DMS 273 treated with DMSO at 0.1 percent for 48 hours (cell line): ENCODE measurements around the gene AGAP3.
A peak's percentile ranks its signal among the peaks of the same experiment; 100 is the strongest.

Experiments
- DNase-seq: peaks from one replicate; lab custom pipeline; 2025; lab: John Stamatoyannopoulos, UW

AGAP3 gene

DNA sequence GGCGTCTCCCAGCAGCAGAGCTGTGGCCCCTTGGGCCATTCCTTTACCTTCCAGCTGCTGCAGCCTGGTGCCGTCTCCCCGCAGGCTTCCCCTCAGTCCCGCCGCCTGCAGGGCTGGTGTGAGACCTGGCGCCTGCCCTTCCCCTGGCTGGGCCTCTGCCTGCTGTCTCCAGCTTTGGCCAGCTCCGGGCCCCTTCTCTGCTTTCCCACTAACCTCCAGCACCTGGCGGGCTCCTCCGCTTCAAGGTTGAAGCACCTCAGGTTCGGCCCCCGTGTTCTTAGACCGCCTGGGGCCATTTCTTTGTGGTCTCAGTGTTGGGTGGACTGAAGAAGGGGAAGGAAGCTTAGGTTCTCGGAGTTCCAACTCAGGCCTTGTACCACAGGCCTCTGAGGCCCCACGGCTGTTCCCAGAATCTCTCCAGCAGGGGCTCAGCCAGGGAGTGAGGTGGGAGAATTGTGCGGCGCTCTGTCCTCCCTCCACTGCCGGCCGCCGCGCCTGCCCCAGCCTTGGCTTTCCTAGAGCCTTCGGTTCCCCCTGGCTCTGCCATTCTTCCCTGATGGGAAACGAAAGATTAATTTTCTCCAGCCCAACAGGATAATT, 50.9 kb downstream of the AGAP3 start:
- no peak for DNase-seq

DNA sequence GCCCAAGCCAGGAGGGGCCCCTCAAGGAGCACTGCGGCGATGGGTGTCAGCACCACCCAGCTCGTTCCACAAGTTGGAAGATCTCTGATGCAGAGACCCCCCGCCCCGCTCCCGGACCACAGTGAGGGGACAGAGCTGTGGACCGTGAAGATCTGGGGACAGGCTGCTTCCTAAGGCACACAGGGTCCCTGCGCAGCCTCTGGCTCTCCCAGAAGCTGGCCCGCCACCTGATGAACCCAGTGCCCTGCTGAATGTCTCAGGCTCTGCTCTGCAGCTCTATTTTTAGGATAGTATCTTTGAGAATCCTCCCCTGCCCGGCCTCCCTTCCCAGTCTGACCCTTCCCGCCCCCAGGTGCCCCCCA, 51.5 kb downstream of the AGAP3 start:
- no peak for DNase-seq

DNA sequence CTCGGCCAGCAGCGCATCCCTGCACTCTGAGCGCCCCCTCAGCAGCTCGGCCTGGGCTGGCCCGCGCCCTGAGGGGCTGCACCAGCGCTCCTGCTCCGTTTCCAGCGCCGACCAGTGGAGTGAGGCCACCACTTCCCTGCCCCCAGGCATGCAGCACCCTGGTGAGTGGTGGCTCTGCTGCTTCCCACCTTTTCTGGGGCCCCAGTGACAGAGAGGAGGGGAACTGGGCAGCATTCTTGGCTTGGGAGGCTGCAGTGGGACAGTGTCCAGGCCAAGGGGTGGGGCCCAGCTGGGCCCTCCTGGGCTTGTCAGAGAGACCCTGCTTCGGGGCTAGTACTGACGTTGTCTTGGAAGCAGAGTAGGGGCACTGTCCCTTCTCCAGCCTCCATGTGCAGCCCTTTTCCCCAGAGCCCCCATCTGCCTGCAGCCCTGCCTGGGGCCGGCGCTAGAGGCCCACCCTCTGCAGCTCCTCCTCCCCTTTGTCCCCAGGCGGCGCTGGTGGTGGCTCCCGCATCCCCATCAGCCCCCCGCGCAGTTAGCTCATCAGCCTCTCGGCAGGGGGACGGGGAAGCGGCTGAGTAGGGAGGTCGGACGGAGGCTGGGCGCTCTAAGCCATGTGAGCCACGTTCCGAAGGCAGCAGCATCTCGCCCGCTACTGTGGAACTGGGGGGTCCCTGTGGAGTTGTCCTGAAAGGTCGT, 52.0 kb downstream of the AGAP3 start:
- DNase-seq: no peak

DNA sequence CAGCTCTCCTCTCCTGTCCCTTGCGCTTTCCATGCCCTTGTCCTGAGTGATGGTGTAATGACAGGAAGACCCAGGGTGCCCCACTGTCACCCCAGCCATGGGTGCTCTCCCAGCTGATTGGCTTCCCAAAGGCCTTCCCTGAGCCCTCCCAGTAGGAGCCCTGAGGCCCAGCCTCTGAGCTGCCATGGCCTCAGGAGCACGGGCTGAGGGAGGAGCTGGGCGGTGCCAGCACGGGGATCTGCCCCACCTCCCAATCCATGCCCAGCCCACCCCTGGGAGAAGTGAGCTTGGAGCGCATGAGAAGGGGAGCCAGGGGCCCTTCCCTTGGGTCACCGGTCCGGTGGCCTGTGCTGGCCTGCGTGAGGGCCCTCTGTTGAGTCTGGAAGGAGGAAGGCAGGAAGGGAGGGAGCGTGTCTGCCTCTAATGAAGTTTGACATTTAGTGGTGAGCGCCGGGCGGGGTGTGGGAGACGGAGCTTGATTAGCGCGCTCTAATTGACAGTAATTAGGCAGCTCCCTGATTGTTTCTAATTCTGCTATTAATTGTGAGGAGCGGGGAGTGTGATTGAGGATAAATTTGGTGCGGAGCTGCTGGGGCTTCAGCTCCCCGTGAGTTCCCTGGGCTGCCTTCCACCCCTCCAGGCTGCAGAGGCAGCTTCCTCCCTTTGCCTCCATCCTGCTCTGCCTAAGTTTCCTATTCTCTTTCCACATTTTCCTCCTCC, 53.0 kb downstream of the AGAP3 start:
- DNase-seq: no peak

DNA sequence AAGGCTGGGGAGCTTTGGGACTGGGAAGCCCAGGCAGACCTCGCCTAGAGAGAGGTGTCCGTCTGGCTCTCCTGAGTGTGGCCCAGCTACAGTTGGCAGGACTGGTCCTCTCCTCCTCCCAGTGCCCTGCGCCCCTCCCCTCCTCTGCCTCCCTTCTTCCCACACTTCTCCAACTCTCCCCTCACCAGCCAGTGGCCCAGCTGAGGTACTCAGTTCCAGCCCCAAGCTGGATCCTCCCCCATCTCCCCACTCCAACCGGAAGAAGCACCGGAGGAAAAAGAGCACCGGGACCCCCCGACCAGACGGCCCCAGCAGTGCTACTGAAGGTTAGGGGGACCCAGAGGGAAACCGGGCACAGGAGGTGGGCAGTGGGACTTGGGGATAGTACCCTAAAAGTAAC, 53.5 kb downstream of the AGAP3 start:
- DNase-seq: no peak

DNA sequence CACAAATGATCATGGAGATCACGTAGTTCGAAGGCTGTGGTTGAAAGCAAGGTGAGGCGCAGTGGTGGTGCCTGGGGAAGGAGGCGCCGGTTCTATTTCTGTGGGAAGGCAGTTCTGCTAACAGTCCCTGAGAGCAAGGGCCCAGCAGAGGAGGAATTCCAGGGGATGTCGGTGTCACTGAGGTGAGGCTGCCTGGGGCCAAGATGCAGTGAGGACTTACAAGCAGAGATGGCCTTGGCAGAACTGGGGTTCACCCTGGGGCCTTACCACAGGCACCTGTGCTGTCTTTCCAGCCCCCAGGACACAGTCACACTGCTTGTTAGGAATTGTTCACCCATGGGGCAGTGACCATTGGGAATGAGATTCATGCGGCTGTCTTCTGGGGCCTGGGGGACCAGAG, 54.6 kb downstream of the AGAP3 start:
- DNase-seq: no peak

DNA sequence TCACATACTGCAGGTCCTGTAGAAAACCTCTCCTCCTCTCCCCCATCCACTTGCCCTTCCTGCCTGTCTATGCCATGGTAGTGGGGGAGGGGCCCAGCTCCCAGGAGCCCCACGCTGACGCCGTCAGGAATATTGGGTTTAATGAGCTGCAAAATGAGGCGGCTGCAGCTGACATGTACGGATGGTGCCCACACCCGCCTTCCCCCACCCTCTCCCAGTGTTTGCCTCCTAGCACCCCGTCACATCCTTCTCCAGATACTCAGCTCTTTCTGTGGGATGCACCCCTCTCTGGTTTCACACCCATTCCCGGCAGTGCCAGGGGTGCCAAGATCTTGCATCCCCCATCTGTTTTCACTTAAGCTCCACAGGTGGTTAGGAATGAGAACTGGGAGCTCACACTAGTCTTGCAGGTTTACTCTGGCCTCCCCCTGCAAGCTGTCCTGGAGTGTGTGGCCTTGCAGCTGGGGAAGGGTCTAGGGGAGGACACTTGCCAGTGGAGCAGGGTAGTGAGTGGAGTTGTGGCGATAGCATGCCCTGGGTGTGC, 55.1 kb downstream of the AGAP3 start:
- DNase-seq: peak; percentile 94

DNA sequence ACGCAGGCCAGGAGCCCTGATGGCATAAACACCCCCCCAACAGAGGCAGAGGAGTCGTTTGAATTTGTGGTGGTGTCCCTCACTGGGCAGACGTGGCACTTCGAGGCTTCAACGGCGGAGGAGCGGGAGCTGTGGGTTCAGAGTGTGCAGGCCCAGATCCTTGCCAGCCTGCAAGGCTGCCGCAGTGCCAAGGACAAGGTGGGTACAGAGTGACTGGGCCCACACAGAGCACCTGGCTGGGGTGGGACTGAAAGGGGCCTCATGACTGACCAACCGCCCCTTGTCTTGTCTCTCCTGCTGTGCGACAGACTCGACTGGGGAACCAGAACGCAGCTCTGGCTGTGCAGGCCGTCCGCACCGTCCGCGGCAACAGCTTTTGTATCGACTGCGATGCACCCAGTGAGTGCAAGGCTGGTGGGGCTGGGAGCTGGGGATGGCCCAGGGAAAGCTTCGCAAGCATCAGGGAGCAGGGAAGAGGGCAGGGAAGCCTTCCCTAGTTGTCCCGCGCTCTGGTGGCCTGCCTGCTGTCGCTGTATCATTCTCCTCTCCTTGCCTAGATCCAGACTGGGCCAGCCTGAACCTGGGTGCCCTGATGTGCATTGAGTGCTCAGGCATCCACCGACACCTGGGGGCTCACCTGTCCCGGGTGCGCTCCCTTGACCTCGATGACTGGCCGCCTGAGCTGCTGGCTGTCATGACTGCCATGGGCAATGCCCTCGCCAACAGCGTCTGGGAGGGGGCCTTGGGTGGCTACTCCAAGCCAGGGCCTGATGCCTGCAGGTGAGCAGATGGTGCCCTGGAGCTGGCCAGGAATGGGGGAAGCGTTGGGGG, 55.8 kb downstream of the AGAP3 start:
- DNase-seq: peak; percentile 47

DNA sequence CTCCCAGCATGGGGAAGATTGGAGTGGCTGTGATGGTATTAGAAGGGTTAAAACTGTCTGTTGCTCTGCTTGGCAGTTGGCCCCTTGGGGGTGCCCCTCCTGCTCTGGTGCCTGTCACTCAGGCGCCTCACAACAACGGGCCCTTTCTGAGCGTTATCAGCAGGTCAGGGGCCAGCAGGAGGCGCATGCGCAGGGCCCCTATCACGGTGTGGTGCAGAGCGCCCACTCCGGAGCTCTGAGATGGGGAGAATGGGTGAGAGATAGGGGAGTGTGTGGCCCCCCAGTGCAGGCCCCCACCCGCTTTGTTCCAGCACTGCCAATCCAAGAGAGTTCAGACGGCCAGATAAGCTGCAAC, 56.4 kb downstream of the AGAP3 start:
- peak; percentile 49 for DNase-seq

DNA sequence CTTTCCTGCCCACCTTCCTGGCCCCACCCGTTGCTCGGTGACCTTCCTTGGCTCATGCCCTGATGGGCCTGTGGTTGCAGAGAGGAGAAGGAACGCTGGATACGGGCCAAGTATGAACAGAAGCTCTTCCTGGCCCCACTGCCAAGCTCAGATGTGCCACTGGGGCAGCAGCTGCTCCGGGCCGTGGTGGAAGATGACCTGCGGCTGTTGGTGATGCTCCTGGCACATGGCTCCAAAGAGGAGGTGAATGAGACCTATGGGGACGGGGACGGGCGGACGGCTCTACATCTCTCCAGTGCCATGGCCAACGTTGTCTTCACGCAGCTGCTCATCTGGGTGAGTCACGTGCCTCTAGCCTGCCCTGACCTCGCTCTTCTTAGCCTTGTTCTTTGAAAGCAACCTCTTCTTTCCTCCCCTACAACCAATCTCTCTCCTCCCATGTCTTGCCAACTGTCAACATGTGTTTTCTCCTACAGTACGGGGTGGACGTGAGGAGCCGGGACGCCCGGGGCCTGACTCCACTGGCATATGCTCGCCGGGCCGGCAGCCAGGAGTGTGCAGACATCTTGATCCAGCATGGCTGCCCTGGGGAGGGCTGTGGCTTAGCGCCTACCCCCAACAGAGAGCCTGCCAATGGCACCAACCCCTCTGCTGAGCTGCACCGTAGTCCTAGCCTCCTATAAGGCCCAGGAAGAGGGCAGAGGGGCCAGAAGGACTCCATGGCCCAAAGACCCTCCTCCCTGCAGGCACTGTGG, 57.2 kb downstream of the AGAP3 start:
- DNase-seq: peak; percentile 97

DNA sequence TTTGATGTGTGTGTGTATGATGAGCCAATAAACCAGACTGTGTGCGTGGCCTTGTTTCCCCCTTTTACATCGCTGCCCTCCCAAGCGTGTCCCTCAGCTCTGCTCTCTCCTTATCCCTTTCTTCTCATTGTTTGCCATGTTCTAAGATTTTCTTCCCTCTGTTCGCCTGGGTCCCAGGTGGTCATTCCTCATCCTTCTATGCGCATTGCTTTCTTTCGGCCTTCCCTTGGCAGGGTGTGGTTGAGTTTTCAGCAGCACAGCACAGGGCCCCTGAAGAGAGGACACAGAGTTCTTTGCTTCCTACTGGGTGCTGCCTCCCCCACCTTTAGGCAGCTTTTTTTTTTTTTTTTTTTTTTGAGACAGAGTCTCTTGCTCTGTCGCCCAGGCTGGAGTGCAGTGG, 58.1 kb downstream of the AGAP3 start:
- DNase-seq: no peak

DNA sequence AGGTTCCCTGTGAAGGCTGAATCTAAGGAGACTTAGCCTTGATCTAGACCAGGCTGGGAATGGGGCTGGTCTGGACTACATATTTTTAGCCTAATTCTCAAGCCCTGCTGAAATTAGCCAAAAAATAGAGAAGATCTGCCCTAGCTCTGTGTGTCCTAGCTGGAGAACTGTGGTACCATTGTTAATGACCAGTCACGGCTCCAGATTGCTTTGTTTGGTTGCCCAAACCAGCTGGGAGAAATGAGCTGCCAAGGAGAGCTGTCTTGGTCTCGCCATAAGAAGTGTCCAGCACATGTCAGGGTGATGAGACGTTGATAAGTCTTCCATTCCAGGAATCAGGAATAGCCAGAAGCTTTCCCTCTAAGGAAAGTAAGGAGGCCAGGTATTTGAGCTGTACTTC, 60.5 kb downstream of the AGAP3 start:
- DNase-seq: no peak

DNA sequence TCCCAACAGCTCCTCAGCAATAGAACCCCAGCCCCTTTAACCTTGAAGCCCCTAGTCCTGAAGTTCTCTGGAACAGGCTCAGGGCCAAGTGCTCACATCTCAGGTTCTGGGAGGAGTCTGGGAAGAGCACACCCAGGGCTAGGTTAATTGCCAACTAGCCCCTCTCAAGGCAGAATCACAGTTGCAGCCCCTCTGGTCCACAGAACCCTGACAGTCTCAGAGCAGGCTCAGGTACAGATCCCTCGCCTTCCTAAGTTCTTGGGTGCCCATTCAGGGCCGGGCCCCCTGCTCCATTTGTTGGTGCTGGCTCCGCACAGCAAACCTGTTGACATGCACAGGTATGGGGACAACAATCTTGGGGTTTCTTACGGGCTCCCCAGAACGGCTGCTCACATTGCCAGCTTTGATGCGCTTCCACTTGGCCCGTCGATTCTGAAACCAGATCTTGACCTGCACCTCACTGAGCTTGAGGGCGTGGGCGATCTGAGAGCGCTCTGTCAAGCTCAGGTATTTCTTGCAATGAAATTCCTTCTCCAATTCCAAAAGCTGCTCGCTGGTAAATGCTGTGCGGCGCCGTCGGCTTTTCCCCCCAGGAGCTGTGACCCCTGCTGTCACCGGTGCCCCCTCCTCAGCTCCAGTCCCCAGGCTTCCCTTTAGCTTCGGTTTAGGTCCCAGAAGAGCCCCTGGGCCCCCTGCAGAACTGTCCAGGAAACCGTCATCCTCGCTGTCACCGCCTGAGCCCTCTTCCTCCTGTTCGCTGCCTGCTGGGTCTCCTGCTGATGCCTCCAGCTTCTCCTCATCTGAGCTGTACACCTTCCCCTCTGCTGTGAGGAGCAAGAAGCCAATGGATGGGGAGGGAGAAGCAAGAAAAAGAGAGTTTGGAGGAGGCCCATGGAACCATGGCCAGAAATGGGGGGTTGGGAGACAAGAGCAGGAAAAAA, 62.3 kb downstream of the AGAP3 start:
- DNase-seq: no peak

DNA sequence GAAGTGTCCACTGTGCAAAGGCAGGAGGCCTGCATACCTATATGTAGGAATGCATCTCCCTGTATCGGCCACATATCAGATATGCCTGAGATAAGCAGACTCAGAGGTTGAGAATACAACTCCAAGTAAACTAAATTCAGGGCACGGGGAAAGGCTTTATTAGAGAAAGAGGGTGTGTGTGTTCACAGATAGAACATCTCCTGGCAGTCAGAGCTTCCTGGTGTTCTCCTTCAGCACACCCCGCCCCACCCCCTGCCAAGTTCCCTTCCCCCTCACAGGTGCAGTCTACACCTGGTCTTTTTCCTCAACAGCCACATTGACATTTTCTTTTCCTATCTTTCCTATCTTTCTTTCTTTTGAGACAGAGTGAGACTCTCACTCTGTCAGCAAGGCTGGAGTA, 64.1 kb downstream of the AGAP3 start:
- DNase-seq: no peak

DNA sequence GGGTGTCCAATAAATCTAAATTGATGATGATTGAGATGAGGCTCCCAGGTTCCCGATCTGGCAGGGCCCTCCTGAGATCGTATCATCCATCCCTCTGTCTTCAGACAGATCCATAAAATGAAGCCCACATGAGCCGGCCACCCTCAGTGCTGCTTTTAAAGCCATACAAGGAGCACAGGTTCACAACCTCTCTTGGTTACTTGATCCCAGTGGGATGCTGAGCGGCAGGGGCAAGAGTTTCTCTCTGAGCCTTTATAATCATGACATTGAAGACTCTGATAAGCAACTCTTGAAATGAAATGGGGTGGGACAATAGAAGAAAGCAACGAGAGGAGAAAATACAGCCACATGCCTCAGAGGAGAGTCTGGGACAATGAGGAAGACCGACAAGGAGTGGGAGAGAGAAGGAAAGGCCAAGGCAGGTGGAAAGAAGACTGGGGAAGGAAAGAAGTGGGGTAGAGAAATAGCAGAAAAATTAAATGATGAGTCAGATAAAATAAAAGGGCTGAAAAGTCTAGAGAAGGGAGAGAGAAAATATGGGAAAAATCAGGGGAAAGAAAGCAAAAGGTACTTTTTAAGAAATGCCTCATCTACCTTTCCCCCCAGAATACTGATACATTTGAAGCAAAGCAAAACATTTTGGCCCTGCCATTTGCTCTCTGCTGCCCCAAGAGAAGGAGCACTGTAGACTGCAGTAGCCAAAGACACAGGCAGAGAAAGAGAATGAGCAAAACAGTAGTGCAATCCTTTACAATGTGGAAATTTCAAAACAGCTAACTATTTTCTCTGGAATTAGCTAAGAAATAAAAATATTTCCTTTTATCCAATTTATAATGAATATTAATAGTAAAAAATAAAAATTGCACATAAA, 66.6 kb downstream of the AGAP3 start:
- no peak for DNase-seq

DNA sequence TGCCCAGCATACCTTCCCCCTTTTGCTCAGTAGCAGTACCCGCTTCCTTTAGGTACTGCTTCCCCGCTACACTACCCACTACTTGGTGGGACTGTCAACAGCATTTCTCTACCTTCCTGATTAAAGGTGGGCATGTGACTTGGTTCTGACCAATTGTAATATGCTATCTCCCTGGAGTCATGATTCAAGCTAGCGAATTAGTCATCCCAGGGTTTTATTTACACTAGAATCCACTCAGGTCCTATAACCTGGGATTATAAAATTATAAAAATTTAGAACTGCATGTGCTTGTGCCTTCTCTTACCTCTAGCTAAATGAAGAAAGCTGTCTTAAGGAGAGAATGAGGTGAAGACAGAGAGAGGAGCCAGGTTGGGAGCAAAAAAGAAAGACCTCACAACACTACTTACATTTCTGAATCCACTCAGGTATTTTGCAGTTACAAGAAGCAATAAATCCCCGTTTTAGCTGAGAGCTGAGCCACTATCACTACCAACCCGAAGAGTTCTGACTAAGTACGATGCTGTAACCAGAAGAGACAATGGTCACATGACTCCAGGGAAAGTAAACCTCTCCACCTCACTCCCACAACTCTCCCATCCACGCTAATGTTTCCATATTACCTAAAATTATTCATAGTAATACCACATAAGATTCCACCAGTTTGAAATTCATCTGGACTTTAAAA, 71.5 kb downstream of the AGAP3 start:
- DNase-seq: no peak

DNA sequence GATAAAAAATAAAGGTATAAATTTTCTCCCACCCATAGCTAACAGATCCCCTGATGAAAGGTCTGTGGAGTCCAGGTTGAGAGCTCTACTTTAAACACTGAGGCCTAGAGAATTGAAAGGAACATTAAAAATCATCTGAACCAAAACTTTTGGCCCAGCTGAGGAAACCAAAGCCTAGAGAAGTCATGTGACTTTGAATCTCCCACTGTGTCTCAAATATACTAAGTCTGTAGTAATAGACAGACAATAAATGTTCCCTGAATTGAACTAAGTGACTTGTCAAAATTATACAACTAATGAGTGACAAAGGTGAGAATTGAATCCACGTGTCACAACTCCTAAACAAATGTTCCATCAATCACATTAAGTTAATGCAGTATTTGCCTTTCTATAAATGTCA, 75.5 kb downstream of the AGAP3 start:
- no peak for DNase-seq

DNA sequence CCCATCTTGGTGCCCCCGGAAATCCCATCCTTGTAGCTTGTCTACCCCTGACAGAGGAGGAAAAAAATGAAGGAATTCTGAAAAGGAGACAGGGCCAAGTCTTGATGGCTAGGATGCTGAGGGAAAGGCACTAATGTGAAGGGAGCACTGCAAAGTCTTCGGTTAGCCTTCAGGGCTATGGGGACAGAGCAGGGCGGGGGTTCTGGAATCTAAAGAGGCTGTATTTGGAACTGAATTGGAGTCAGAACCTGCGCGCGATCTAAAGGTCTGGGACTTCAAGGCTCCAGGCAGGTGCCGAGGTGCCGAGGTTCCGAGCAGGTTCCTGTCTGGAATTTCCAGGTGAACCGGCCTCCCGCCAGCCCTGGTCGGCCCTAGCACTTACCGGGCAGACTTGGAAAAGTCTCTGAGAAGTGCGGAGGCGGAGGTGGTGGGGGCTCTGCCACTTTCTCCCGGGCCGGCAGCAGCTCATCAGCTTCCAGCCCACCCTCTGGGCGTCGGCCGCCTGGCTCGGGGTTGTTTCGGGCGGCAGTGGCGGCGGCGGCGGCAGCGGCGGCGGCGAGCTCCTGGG, 80.4 kb downstream of the AGAP3 start:
- DNase-seq: no peak
